Peyer's patch (tissue), 4 donors: ENCODE results near the gene ZNF571. TPM values are rescaled to one million over a fixed set of nuclear protein-coding genes. Genes with fewer than 3 reads are reported as not detected.

Experiments
- DNase-seq, 3 donors: peaks; one replicate each; pipeline ENCODE4 v3.0.0-alpha.2; 2017 to 2019
- H3K27ac ChIP-seq, 4 donors: fragments of 200-600 bp; sonication (generic); one replicate each; pipeline ENCODE4 v1.5.1; 2016 to 2019
- H3K27me3 ChIP-seq, 2 donors: fragments of 200-600 bp; sonication (generic); one replicate each; pipeline ENCODE4 v1.5.1; 2019
- H3K36me3 ChIP-seq, 3 donors: fragments of 200-600 bp; sonication (generic); one replicate each; pipeline ENCODE4 v1.5.1; 2016 to 2019
- H3K4me1 ChIP-seq, 4 donors: fragments of 200-600 bp; sonication (generic); one replicate each; pipeline ENCODE4 v1.5.1; 2016 to 2019
- H3K4me3 ChIP-seq, 4 donors: fragments of 200-600 bp; sonication (generic); 1 replicate in 3 of 4; 2 replicates in 1 of 4; pipeline ENCODE4 v1.5.1; 2016 to 2019; ENCODE audit warnings: mild to moderate bottlenecking in 1 of 4
- H3K9me3 ChIP-seq, 4 donors: fragments of 200-600 bp; sonication (generic); one replicate each; pipeline ENCODE4 v1.5.1; 2016 to 2019; ENCODE audit warnings: mild to moderate bottlenecking in 1 of 4
- CTCF ChIP-seq, 6 experiments: fragments of 450-650 bp in 4 of 6; fragments of 200-600 bp in 2 of 6; sonication (generic) in 1 of 6; IDR thresholded peaks; one replicate each; pipeline ENCODE4 v1.5.1; 2017 to 2019; ENCODE audit warnings: antibody characterized with exemption in 6 of 6, mild to moderate bottlenecking in 3 of 6, moderate library complexity in 1 of 6
- POLR2A ChIP-seq, 2 donors: fragments of 450-650 bp; IDR thresholded peaks; one replicate each; pipeline ENCODE4 v1.5.1; 2017; ENCODE audit warnings: antibody characterized with exemption in 2 of 2, mild to moderate bottlenecking in 2 of 2, moderate library complexity in 2 of 2
- total RNA-seq, 4 donors: library from RNA; depleted of rRNA; stranded (reverse); fragments of >200 nt; gene quantifications; one replicate each; pipeline ENCODE4 v1.1.0, GENCODE V29; 2016

ZNF571 gene
- total RNA-seq, 4 donors from 2014 or later, result 1.9 to 4.6 (median 2.7) TPM

GRCh38 chr19:37572203-37572602 is 22.4 kb downstream of the ZNF571 start:
- Histone ChIP-seq H3K27ac (no peak overlapping the region), H3K9me3 (peaks cover 0 to 61% (median 33%) of the 10 kb centered on the region in 4 donors), H3K36me3 (peaks cover 0 to 24% (median 2%) of the 10 kb centered on the region in 3 donors), H3K4me1 (no peaks in the 10 kb centered on the region), H3K27me3 (no peaks in the 10 kb centered on the region), H3K4me3 (no peak overlapping the region)
- no peak for TF ChIP-seq POLR2A (IDR thresholded peaks at IDR 0.05)
- TF ChIP-seq CTCF (IDR thresholded peaks at IDR 0.05), result no peak
- DNase-seq, result no peak

GRCh38 chr19:37565370-37565669 is 29.3 kb downstream of the ZNF571 start:
- no peak for DNase-seq
- Histone ChIP-seq H3K27me3 (no peaks in the 10 kb centered on the region), H3K4me1 (no peaks in the 10 kb centered on the region), H3K36me3 (peaks cover 0 to 44% (median 0%) of the 10 kb centered on the region in 3 donors), H3K9me3 (peaks cover 0 to 99% (median 49%) of the 10 kb centered on the region in 4 donors), H3K27ac (no peak overlapping the region), H3K4me3 (no peak overlapping the region)
- TF ChIP-seq POLR2A (IDR thresholded peaks at IDR 0.05) (no peak), CTCF (IDR thresholded peaks at IDR 0.05) (no peak)

- Histone ChIP-seq H3K4me3 (no peak overlapping the region), H3K9me3 (peaks cover 0 to 99% (median 46%) of the 10 kb centered on the region in 4 donors), H3K36me3 (peaks cover 0 to 41% (median 0%) of the 10 kb centered on the region in 3 donors), H3K4me1 (no peaks in the 10 kb centered on the region), H3K27ac (no peak overlapping the region), H3K27me3 (no peaks in the 10 kb centered on the region)
- no peak for TF ChIP-seq POLR2A (IDR thresholded peaks at IDR 0.05)
- no peak for TF ChIP-seq CTCF (IDR thresholded peaks at IDR 0.05)
- no peak for DNase-seq
Observed at GRCh38 chr19:37564624-37565369, 29.8 kb downstream of the ZNF571 start.

- Histone ChIP-seq H3K36me3 (peaks cover 0 to 37% (median 0%) of the 10 kb centered on the region in 3 donors), H3K9me3 (peaks cover 0 to 99% (median 45%) of the 10 kb centered on the region in 4 donors), H3K4me1 (no peaks in the 10 kb centered on the region), H3K4me3 (no peak overlapping the region), H3K27ac (no peak overlapping the region), H3K27me3 (no peaks in the 10 kb centered on the region)
- no peak for DNase-seq
- TF ChIP-seq CTCF (IDR thresholded peaks at IDR 0.05) (no peak), POLR2A (IDR thresholded peaks at IDR 0.05) (no peak)
Observed at GRCh38 chr19:37563518-37563917, 31.1 kb downstream of the ZNF571 start.

- Histone ChIP-seq H3K36me3 (no peaks in the 10 kb centered on the region), H3K27ac (peak overlapping the region in 2 of 4 donors; percentile 10 to 28), H3K27me3 (no peaks in the 10 kb centered on the region), H3K4me3 (peak overlapping the region; percentile 27 to 55 (median 43)), H3K4me1 (no peaks in the 10 kb centered on the region), H3K9me3 (peaks cover 0 to 87% (median 25%) of the 10 kb centered on the region in 4 donors)
- TF ChIP-seq CTCF (IDR thresholded peaks at IDR 0.05), result peak in 3 of 6 experiments; percentile 9 to 21 (median 21)
- TF ChIP-seq POLR2A (IDR thresholded peaks at IDR 0.05), result no peak
- peak; percentile 29 to 64 (median 55) for DNase-seq
Observed at GRCh38 chr19:37551129-37551993, 43.2 kb downstream of the ZNF571 start.
